Right hindlimb (tissue), 1 donor: ENCODE results near the gene SNTG2.

Experiments used
- DNase-seq: peaks from one replicate; pipeline ENCODE4 v3.0.0-alpha.2; 2018

The SNTG2 gene

DNA sequence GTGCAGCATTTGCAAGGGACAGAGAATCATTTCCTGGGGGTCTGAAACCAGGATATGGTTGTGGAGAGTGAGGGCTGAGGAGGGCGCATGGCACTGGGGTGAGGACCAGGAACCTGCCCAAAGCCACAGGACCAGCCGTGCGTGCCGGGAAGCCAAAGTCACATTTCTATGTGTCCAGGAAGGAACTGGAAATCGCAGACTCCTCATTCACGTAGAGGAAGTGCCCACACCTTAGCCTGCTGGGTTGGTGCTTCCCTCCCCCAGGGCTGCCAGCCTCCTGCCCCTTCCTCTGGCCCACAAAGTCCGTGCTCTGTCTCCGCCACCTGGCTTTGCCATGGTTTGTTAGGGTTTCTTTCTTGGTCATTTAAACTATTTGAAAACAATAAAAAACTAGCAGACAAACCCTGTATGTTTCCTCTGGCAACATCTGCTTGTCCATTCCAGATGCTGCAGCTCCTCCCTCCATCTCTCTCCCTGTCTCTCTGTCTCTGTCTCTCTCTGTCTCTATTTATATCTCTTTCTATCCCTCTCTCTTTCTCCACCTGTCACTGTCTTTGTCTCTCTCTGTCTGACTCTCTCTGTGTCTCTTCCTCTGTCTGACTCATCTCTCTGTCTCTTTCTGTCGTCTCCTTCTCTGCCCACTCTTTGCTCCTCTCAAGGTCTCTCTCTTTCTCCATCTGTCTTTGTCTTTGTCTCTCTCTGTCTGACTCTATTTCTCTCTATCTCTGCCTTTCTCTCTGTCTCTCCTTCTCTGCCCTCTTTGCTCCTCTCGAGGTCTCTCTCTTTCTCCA lies 299.4 kb downstream of the SNTG2 start:
- DNase-seq = no peak

DNA sequence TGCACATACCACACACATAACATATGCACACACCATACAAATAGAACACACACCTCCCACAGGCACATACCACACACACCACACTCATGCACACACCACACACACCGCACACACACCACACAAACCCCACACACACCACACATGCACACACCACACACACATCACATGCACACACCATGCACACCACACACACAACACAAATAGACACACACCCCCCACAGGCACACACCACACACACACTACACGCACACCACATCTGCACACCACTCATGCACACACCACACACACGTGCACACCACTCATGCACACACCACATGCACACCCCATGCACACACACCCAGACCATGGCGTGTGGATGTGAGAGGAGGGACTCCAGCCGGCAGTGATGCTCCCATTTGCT lies 300.9 kb downstream of the SNTG2 start:
- DNase-seq = no peak

DNA sequence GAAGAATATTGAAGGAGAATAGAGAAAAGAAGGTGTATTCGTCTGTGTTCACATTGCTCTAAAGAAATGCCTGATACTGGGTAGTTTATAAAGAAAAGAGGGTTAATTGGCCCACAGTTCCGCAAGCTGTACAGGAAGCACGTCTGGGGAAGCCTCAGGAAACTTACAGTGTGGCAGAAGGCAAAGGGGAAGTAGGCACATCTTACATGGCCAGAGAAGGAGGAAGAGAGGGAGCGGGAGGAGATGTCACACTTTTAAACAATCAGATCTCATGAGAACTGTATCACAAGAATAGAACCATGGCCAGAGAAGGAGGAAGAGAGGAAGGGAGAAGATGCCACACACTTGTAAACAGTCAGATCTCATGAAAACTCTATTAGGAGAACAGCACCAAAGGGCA lies 303.0 kb downstream of the SNTG2 start:
- no peak for DNase-seq

DNA sequence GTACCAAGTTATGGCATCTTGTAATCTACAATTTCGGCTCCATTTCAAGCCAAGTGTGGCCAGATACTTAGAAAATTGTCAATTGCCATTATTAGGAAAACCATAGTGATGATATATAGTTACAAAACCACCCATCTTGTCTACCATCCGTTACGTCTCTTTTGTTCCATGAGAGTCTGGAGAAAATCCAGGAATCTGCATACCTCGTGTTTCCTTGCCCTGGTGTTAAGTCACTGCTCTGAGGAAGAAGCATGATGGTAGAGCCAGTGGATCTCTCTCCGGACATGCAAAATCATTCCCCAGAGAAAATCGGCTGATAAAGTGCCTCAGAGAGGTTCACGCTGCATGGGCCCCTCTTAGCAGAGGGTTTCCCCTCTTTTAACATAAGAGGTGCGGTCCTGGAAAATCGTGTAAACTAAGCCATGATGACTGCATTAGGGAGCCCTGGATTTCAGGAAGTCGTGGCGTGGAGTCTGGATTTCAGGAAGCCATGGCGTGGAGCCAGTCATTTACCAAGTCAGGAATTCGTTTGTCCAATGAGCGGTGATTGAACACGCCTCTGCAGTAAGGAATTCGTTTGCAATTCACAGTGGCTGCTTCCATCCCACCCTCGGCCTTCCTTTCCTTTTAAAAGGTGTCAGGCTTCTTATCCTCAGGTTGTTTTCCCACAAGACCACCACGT lies 304.2 kb downstream of the SNTG2 start:
- no peak for DNase-seq

DNA sequence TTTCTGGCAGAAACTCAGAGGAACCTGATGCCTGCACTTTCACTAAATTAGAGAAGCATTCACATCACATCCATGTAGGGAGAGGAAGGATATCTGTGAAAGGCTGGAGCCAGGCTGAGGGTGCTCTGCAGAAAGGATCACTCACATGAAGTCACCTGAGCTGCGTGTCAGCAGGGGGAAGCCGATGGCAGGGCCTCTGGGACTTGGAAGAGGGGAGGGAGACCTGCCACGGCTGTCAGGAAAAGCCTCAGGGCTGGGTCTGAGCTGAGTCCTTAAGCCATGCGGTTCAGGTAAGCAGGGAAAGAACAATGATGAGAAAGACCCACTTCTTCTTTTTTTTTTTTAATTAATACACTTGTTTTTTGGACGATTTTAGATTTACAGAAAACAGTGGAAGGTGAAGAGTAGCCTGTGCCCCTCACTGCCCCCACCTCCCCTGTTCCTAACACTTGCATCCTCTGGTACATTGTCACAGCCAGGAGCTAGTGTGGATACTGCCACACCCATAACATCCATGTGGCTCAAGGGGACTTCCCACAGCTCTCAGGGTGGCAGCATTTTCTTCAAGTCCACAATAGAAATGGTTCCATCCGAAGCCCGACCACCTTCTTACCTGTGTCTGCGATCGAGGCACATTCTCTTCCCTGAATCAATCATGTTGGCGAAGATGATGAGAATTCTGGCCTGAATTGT lies 306.1 kb downstream of the SNTG2 start:
- no peak for DNase-seq

DNA sequence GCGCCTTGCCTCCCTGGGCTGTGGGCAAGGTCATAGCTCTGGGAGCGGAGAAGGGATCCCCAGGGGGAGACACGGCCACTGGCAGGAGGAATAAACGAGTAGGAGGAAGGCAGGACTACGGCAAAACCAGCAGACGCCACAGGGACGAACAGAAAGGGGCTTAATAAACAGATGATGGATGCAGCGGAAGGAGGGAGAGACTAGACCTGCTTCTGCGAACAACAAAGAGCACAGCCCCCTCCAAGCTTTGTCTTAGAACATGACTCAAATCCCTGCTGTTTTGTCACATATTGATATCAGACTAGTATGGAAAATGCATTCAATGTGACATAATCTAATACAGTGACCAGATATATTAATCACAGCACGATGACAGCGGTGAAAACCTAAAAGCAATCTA lies 306.7 kb downstream of the SNTG2 start:
- DNase-seq = no peak

DNA sequence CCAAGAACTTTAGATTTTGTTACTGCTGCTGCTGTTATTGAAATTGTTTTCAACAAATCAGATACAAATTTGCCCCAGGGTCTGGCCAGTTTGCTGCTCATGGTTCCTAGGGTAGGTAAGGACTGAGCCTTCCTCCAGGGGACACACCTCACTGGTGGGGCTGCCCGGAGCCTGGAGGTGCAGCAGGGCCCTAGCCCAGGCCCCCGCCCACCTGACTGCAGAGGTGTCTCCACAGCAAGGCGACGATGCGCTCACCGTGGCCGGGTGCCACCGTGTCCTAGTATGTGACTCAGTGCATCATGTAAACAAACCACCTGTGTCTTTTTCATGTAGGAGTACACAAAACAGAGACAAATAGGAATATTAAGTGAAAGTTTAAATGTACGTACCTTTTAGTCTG lies 309.1 kb downstream of the SNTG2 start:
- DNase-seq = no peak

DNA sequence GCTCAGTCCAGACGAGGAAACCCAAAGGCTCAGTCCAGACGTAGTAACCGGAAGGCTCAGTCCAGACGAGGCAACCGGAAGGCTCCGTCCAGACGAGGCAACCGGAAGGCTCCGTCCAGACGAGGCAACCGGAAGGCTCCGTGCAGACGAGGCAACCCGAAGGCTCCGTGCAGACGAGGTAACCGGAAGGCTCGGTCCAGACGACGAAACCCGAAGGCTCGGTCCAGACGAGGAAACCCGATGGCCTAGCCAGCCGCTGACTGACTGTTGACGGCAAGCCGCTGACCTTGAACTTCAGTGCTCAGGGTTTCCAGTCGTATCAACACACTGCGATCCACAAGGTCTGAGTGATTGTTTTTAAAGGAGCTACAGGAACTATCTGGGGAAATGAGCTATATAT lies 312.0 kb downstream of the SNTG2 start:
- DNase-seq = no peak

DNA sequence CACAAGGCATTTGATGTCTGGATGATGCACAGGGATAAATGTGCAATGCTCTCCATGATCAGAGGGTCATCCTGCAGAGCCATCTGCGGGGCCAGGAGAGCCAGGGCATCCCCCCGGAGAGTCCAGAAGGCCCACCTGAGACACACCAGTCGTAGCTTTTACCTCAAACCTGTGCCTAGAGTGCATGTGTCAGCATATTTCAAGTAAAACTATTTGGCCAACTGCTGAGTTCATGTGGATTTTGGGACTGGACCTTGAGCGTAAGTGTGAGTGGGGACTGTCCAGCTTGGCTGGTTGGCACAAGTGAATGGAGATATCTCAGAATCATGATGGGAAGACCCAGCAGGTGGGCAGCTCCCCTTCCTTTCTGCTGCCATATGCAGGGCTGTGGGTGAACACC lies 314.8 kb downstream of the SNTG2 start:
- DNase-seq = no peak

DNA sequence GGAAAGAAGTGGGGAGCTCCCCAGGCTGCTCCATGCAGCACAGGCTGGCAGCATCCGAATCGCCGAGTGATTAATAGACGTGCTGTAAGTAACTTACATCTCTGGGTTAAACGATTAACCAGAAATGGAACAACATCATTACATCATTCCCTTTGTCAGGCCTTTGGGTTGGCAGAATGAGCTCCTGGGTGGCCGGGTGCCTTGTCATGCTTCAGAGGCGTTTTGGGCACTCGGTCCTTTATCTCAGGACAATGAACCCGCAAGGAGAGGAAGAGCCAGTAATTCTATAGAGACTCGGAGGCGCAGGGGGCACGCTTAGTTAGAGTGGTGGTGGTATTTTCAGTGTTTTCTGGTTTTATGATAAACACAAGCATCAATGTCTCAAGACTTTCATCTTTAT lies 315.7 kb downstream of the SNTG2 start:
- no peak for DNase-seq

DNA sequence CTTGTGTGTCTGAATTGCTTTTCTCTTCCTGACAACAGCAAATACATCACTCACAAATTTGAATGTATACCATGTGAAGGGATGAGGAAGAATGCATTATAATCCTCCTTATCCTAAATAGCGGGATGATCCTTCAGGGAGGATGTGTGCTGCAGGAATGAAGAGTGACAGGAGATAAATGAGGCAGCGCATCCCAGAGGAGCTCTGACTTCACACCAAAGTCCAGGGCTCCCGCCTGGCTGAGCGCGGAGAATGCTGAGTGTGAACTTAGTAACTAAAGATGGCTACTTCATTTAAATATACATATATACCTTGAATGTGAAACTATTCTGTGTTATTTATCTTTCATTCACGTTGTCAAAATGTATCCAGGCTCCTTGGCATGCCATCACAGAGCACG lies 317.4 kb downstream of the SNTG2 start:
- DNase-seq = no peak

DNA sequence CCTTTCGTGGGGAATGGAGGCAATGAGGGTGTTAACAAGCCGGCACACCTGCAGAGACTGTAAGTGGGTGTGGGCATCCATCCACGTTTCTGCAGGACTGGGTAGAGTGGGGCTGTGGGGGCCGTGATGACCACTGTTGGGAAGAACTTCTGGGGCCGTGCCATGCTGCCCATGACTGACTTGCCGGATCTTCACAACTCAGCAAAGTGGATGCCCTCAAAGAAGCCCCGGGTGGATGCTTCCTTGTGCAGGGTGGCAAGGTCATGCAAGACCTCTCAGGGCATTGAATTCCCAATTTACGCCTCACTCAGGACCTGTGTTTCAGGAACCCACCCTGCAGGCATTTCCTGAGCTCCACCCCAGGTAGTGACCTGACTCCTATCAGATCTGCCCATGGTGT lies 319.2 kb downstream of the SNTG2 start:
- DNase-seq = no peak

DNA sequence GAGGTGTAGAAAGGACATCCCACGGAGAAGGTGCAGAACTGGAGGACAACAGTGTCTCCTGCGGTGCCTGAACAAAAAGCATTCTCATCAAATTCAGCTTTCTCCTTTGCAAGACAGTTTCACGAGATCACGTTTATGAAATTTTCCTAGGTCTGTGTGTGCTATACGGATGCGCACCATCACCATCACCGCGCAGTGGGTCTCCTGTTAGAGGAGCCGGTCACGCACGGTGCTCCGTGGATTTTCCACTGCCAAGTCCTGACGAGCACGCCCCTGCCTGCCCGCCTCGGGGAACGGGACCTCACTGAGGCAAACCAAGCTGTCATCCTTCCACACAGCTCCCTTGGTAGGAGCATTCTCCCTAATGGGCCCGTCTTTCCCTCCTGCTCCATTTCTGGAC lies 322.2 kb downstream of the SNTG2 start:
- no peak for DNase-seq

DNA sequence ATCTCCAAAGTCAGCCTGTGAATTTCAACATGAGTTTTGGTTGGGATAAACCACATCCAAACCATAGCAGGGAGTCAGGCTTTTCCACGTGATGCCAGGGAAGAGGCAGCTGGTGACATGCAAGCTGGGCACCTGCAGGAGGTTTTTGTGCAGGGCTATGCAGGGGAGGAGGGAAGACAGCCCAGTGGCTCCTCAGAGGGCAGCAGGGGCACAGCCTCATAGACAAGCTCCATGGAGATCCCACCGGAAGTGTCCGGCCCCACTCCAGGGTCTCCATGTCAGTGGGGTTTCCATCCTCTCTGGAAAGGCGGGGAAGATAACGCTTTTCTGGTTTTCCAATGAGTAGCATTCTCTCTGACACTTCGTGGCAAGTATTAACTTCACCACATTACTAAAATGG lies 327.0 kb downstream of the SNTG2 start:
- DNase-seq = no peak

DNA sequence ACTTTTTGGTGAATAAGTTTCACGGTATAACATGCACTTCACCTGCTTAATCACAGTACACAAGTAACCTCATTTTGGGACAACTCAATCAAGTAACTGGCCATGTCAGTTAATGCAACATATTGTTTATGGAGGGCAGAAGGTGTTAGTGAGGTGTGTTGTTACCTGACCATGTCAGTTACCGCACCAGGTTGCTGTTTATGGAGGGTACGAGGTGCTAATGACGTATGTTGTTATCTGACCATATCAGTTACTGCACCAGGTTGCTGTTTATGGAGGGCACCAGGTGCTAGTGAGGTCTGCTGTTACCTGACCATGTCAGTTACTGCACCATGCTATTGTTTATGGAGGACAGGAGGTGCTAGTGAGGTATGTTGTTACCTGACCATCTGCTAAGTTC lies 327.5 kb downstream of the SNTG2 start:
- DNase-seq = no peak

DNA sequence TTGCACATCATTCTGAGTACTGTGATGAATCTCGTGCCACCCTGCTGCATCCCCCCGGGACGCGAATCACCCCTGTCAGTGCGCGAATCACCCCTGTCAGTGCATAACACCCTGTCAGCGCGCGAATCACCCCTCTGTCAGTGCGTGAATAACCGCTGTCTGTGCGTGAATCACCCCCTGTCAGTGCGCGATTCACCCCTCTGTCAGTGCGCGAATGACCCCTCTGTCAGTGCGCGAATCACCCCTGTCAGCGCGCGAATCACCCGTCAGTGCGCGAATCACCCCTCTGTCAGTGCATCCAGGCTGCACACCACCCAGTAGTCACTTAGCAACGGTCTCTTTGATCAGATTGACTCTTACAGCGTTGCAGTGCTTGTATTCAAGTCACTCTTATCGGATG lies 328.2 kb downstream of the SNTG2 start:
- DNase-seq = no peak

DNA sequence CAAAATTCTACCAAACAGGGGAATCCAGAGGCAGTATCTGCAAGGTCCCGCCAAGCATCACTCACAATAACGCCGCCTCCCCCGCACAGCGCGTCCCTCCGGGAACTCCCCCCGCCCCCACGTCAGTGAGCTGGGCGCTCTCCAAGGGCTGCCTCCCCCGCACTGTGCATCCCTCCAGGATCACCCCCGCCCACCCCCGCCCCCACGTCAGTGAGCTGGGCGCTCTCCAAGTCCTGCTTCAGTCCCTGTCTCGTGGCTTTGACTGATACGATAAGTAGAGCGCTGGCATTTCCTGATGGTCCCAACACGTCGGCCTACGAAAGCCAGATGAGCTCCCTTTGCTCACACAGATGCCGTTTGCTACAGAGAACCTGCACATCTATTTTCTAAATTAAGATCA lies 331.9 kb downstream of the SNTG2 start:
- DNase-seq = no peak

DNA sequence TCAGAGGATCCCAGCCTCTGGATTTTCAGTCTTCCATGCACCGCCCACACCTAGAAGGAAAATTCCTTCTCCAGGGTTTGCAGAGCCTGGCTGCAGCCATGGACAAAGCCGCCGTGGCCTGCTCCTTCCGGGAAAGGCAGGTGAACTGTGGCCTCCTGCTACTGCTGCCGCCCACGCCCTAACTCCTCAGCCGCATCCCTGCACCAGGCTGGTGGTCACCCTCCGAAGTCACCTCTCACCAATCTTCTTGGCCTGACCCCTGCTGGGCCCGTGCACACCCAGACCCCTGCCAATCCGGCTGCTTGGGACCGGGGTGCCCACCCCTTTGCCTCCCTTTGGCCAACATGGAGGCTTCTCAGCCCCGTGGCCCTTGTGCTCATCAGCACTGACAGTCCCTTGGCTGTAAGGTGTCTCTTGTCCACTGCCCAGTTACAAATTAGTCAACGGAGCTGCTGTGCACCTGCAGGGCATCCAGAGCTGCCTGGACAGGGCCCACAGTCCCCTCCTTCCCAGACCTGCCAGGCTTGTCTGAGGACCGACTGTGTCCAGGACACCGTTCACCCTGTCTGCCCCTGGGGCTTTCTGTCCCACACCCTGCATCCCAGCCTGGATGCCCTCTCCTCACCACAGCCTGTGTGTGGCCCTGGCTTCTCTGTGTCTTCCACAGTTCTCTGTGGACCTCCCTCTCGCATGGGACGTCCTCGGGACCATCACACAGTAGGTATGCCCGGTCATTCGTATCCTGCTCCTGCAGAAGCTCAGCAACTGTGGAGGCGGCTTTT lies 332.6 kb downstream of the SNTG2 start:
- DNase-seq = no peak

DNA sequence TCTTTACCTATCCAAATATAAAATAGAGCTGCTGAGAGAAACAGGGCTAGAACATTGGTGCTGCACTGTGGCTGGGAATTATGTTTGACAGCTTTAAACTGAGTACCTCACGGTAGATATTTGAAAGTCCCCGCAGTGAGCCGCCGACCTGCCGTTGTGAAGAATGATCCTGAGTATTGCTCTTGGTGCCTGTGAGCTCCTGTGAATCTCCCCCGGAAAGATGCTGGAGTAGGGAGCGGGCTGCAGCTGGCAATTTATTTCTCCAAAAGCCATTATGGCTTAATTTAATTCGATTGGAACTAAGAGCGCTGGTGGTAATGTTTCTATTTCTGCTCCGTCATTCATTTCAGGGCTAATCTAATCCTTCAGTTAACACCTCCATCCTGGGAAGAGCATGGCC lies 333.2 kb downstream of the SNTG2 start:
- no peak for DNase-seq

DNA sequence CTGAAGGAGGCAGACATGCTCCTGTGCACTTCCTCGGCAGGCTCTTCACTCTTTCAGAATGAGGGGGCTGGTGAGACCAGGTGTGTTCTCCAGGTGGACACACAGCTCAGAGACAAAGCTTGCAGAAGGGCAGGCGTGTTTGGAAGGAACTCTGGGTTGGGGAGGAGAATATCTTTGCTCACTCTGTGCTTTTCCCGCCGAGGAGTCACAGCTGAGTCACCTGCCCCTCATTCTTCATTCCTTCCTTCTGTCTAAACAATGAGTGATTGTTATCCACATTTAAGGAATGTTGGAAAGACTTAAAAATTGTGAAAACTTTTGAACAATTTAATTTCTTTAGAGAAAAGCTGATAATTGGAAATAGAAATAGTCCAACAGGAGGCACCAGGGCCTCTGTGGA lies 336.3 kb downstream of the SNTG2 start:
- DNase-seq = no peak

DNA sequence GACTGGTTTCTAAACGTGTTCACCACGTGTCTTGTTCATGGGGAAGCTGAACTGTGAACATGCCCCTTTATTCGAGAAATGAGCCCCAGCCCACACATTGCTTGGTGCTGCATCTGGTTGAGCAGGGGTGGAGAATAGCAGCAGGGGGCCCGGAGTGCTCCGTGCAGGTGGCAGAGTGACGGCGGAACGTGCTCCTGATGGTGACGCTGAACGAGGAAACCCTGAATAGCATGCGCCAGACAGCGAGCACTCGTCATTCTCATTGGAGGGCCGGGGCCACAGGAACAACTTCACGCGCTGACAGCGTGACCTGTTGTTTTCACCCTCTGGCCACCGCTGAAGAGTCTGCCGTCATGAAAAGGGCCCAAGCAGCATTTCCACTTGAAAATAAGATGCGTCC lies 336.8 kb downstream of the SNTG2 start:
- DNase-seq = no peak

DNA sequence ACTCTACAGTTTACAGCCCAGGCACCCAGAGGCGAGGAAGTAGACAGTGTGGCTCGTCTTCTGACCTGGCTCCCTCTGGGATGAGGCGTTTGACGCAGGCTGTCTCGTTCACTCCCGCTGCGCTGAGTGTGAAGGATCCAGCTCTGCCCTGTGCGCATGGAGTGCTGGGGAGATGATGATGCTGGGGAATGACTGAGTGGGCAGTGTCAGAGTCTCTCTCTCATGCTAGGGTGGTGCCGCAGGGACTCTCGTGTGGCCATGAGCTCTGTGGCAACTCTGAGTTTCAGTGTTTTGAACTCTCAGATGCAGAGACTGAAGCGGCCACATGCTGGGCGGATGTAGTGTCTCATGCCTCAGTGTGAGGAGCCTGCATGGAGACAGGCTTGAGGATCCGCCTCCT lies 344.3 kb downstream of the SNTG2 start:
- DNase-seq = no peak

DNA sequence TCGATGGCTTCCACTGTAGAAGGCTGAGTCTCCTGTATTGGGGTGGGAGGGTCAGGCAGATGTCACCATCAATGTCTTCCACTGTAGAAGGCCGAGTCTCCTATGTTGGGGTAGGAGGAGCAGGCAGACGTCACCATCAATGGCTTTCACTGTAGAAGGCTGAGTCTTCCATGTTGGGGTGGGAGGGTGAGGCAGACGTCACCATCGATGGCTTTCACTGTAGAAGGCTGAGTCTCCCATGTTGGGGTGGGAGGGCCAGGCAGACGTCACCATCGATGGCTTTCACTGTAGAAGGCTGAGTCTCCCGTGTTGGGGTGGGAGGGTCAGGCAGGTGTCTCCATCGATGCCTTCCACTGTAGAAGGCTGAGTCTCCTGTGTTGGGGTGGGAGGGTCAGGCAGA lies 345.1 kb downstream of the SNTG2 start:
- DNase-seq = no peak
